H1 (cell line): ENCODE data around the gene DPYD.

ENCODE experiments used
- EP300 ChIP-seq, 2 experiments: IDR thresholded peaks; 1 replicate in 1 of 2; 2 replicates in 1 of 2; pipeline ENCODE4 v1.6.1; 2011 to 2012; ENCODE audit warnings: low read depth in 2 of 2, low read length in 2 of 2, mild to moderate bottlenecking in 2 of 2, borderline replicate concordance in 1 of 2, inconsistent platforms in 1 of 2, moderate library complexity in 1 of 2
- EZH2 ChIP-seq: fragments of 200-600 bp; sonication (generic); IDR thresholded peaks from 2 replicates; pipeline ENCODE4 v1.7.1; 2012; ENCODE audit warnings: low read depth, mild to moderate bottlenecking, moderate library complexity, low read length, inconsistent platforms; ENCODE audit not compliant: severe bottlenecking
- GTF2F1 ChIP-seq: IDR thresholded peaks from 2 replicates; pipeline ENCODE4 v1.6.1; 2012; ENCODE audit warnings: low read depth, low read length, improper control_type of control experiment, borderline replicate concordance
- POLR2A ChIP-seq, 2 experiments: IDR thresholded peaks; 1 replicate in 1 of 2; 2 replicates in 1 of 2; pipeline ENCODE4 v1.6.1; 2011; ENCODE audit warnings: low read depth in 2 of 2, low read length in 2 of 2, mild to moderate bottlenecking in 2 of 2; ENCODE audit errors: control extremely low read depth in 1 of 2
- SIN3A ChIP-seq, 2 experiments: IDR thresholded peaks in 1 of 2; conservative IDR thresholded peaks in 1 of 2; 2 replicates each; pipeline ENCODE4 v1.6.1; 2011 to 2012; ENCODE audit warnings: low read length in 2 of 2, improper control_type of control experiment in 1 of 2, low read depth in 1 of 2, mild to moderate bottlenecking in 1 of 2
- TEAD4 ChIP-seq: IDR thresholded peaks from 2 replicates; pipeline ENCODE4 v1.6.1; 2012; ENCODE audit warnings: low read depth, low read length, inconsistent platforms, mixed read lengths
- TF ChIP-seq, protein P1 (sequence below), 3 experiments: IDR thresholded peaks; 1 replicate in 2 of 3; 2 replicates in 1 of 3; pipeline versions ENCODE4 v1.5.1 to v1.6.1; 2011; ENCODE audit warnings: low read length in 3 of 3, mild to moderate bottlenecking in 3 of 3, inconsistent platforms in 2 of 3, low read depth in 1 of 3, moderate library complexity in 1 of 3; ENCODE audit not compliant: insufficient read depth in 1 of 3; ENCODE audit errors: control extremely low read depth in 1 of 3
- TF ChIP-seq, protein P2 (sequence below): IDR thresholded peaks from 2 replicates; pipeline ENCODE4 v1.6.1; 2011; ENCODE audit warnings: low read length, improper control_type of control experiment

DNA sequence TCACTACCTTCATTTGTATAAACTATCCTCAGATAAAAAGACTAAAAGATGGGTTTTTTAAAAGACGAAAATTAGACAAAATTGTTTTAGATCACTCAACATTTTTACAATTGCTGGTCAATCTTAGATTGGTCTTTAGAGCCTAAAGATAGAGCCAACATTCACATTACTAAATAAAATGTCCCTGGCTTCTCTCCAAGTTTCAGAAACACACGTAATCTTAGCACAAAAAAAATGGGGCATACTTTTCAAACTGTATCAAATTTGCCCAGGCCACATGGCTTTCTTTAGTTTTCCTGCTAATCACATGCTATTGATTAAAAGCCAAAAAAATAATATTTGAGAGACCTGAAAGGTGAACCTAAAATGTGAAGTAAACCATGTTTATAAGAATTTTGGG, 288.1 kb downstream of the DPYD start:
- TF ChIP-seq GTF2F1: no peak
- TF ChIP-seq, protein P1, sequence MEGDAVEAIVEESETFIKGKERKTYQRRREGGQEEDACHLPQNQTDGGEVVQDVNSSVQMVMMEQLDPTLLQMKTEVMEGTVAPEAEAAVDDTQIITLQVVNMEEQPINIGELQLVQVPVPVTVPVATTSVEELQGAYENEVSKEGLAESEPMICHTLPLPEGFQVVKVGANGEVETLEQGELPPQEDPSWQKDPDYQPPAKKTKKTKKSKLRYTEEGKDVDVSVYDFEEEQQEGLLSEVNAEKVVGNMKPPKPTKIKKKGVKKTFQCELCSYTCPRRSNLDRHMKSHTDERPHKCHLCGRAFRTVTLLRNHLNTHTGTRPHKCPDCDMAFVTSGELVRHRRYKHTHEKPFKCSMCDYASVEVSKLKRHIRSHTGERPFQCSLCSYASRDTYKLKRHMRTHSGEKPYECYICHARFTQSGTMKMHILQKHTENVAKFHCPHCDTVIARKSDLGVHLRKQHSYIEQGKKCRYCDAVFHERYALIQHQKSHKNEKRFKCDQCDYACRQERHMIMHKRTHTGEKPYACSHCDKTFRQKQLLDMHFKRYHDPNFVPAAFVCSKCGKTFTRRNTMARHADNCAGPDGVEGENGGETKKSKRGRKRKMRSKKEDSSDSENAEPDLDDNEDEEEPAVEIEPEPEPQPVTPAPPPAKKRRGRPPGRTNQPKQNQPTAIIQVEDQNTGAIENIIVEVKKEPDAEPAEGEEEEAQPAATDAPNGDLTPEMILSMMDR (IDR thresholded peaks at IDR 0.05; ENCODE audit: control extremely low read depth in 1 of 3, insufficient read depth in 1 of 3, low read depth in 1 of 3, low read length in 3 of 3): no peak
- TF ChIP-seq, protein P2, sequence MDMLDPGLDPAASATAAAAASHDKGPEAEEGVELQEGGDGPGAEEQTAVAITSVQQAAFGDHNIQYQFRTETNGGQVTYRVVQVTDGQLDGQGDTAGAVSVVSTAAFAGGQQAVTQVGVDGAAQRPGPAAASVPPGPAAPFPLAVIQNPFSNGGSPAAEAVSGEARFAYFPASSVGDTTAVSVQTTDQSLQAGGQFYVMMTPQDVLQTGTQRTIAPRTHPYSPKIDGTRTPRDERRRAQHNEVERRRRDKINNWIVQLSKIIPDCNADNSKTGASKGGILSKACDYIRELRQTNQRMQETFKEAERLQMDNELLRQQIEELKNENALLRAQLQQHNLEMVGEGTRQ: no peak
- no peak for TF ChIP-seq SIN3A (conservative IDR thresholded peaks at IDR 0.05 in 1 of 2, IDR thresholded peaks at IDR 0.05 in 1 of 2; ENCODE audit: low read depth in 1 of 2, low read length in 2 of 2)
- no peak for TF ChIP-seq TEAD4
- no peak for TF ChIP-seq EP300 (IDR thresholded peaks at IDR 0.05; ENCODE audit: borderline replicate concordance in 1 of 2, low read depth in 2 of 2, low read length in 2 of 2)
- TF ChIP-seq POLR2A (IDR thresholded peaks at IDR 0.05; ENCODE audit: control extremely low read depth in 1 of 2, low read depth in 2 of 2, low read length in 2 of 2): no peak
- no peak for TF ChIP-seq EZH2
